HEK293 (cell line): ENCODE measurements around the gene PNPLA5.

Experiments
- CTCF ChIA-PET: fragments of 350-600 bp; formaldehyde crosslinking; extraction: SDS; loops from one replicate; lab custom pipeline; 2021; ENCODE audit warnings: antibody characterized with exemption; lab: Yijun Ruan, JAX
- POLR2A ChIA-PET: fragments of 300-600 bp; formaldehyde crosslinking; extraction: SDS; loops from one replicate; lab custom pipeline; 2020; ENCODE audit warnings: antibody characterized with exemption, inconsistent platforms; lab: Yijun Ruan, JAX
- H3K27ac ChIP-seq: fragments of 200-500 bp; sonication (Bioruptor generic); 2 replicates; pipeline ENCODE4 v1.5.1; 2014; ENCODE audit warnings: low read depth, low read length, control low read depth, inconsistent platforms; ENCODE audit errors: extremely low read depth
- H3K36me3 ChIP-seq, 2 experiments: fragments of 200-500 bp in 1 of 2; sonication (Bioruptor generic) in 1 of 2; 1 replicate in 1 of 2; 2 replicates in 1 of 2; pipeline ENCODE4 v1.5.1; 2014 to 2017; ENCODE audit warnings: inconsistent platforms in 2 of 2, low read length in 2 of 2; ENCODE audit not compliant: control insufficient read depth in 2 of 2, insufficient read depth in 1 of 2
- H3K4me1 ChIP-seq: fragments of 200-500 bp; sonication (Bioruptor generic); 2 replicates; pipeline ENCODE4 v1.5.1; 2014; ENCODE audit warnings: mild to moderate bottlenecking, low read length, inconsistent platforms; ENCODE audit not compliant: control insufficient read depth, insufficient read depth
- H3K4me3 ChIP-seq: 2 replicates; pipeline ENCODE4 v1.5.1; 2011; ENCODE audit warnings: low read depth, mild to moderate bottlenecking, control low read depth, low read length, moderate library complexity
- H3K9me3 ChIP-seq: fragments of 200-500 bp; sonication (Bioruptor generic); 2 replicates; pipeline ENCODE4 v1.5.1; 2014; ENCODE audit warnings: low read depth, low read length, inconsistent platforms; ENCODE audit not compliant: control insufficient read depth, insufficient read depth
- EGR2 ChIP-seq: fragments of 450-650 bp; formaldehyde crosslinking; IDR thresholded peaks from 2 replicates; pipeline ENCODE4 v1.5.1; 2016; ENCODE audit warnings: low read depth, missing biosample characterization, missing genetic modification characterization
- GLIS1 ChIP-seq: fragments of 450-650 bp; formaldehyde crosslinking; IDR thresholded peaks from 2 replicates; pipeline ENCODE4 v1.5.1; 2016; ENCODE audit warnings: missing biosample characterization, missing genetic modification characterization
- GLIS2 ChIP-seq: fragments of 450-650 bp; formaldehyde crosslinking; IDR thresholded peaks from 2 replicates; pipeline ENCODE4 v1.5.1; 2016; ENCODE audit warnings: missing biosample characterization, missing genetic modification characterization
- IKZF3 ChIP-seq: fragments of 450-650 bp; IDR thresholded peaks from 2 replicates; pipeline ENCODE4 v1.5.0; 2018; ENCODE audit warnings: missing biosample characterization, mild to moderate bottlenecking, missing genetic modification characterization, moderate library complexity
- KLF8 ChIP-seq: fragments of 450-650 bp; formaldehyde crosslinking; IDR thresholded peaks from 2 replicates; pipeline ENCODE4 v1.5.1; 2016; ENCODE audit warnings: missing biosample characterization, missing genetic modification characterization
- MYNN ChIP-seq: fragments of 450-650 bp; formaldehyde crosslinking; IDR thresholded peaks from 2 replicates; pipeline ENCODE4 v1.5.1; 2016; ENCODE audit warnings: missing biosample characterization, missing genetic modification characterization, borderline replicate concordance
- SALL2 ChIP-seq: fragments of 450-650 bp; formaldehyde crosslinking; IDR thresholded peaks from 2 replicates; pipeline ENCODE4 v1.5.0; 2017; ENCODE audit warnings: missing biosample characterization, mild to moderate bottlenecking, missing genetic modification characterization, borderline replicate concordance
- TCF7L2 ChIP-seq: IDR thresholded peaks from 2 replicates; pipeline ENCODE4 v1.6.1; 2011; ENCODE audit warnings: low read depth, mild to moderate bottlenecking, inconsistent platforms, low read length, moderate library complexity, borderline replicate concordance
- ZBTB1 ChIP-seq: fragments of 450-650 bp; formaldehyde crosslinking; IDR thresholded peaks from 2 replicates; pipeline ENCODE4 v1.5.1; 2016; ENCODE audit warnings: missing biosample characterization, missing genetic modification characterization
- ZBTB21 ChIP-seq: fragments of 450-650 bp; formaldehyde crosslinking; IDR thresholded peaks from 2 replicates; pipeline ENCODE4 v1.5.1; 2017; ENCODE audit warnings: missing biosample characterization, missing genetic modification characterization
- ZIC2 ChIP-seq: fragments of 450-650 bp; formaldehyde crosslinking; IDR thresholded peaks from 2 replicates; pipeline ENCODE4 v1.5.1; 2016; ENCODE audit warnings: missing biosample characterization, missing genetic modification characterization
- ZNF10 ChIP-seq: fragments of 450-650 bp; formaldehyde crosslinking; IDR thresholded peaks from 2 replicates; pipeline ENCODE4 v1.5.1; 2017; ENCODE audit warnings: missing biosample characterization, missing genetic modification characterization
- ZNF133 ChIP-seq: fragments of 450-650 bp; formaldehyde crosslinking; IDR thresholded peaks from 2 replicates; pipeline ENCODE4 v1.5.1; 2016; ENCODE audit warnings: missing biosample characterization, missing genetic modification characterization
- ZNF138 ChIP-seq: fragments of 450-650 bp; formaldehyde crosslinking; IDR thresholded peaks from 2 replicates; pipeline ENCODE4 v1.5.1; 2016; ENCODE audit warnings: missing biosample characterization, missing genetic modification characterization, borderline replicate concordance
- ZNF140 ChIP-seq: fragments of 450-650 bp; formaldehyde crosslinking; IDR thresholded peaks from 2 replicates; pipeline ENCODE4 v1.5.1; 2016; ENCODE audit warnings: missing biosample characterization, missing genetic modification characterization
- ZNF174 ChIP-seq: fragments of 450-650 bp; formaldehyde crosslinking; IDR thresholded peaks from 2 replicates; pipeline ENCODE4 v1.5.0; 2017; ENCODE audit warnings: missing biosample characterization, mild to moderate bottlenecking, missing genetic modification characterization
- ZNF19 ChIP-seq: fragments of 450-650 bp; formaldehyde crosslinking; IDR thresholded peaks from 2 replicates; pipeline ENCODE4; 2016; ENCODE audit warnings: missing biosample characterization, missing genetic modification characterization, low read depth
- ZNF23 ChIP-seq: fragments of 450-650 bp; formaldehyde crosslinking; IDR thresholded peaks from 2 replicates; pipeline ENCODE4 v1.5.1; 2016; ENCODE audit warnings: missing biosample characterization, missing genetic modification characterization, borderline replicate concordance
- ZNF350 ChIP-seq: fragments of 450-650 bp; formaldehyde crosslinking; IDR thresholded peaks from 2 replicates; pipeline ENCODE4 v1.5.0; 2017; ENCODE audit warnings: missing biosample characterization, mild to moderate bottlenecking, missing genetic modification characterization
- ZNF354C ChIP-seq: fragments of 450-650 bp; formaldehyde crosslinking; IDR thresholded peaks from 2 replicates; pipeline ENCODE4 v1.5.1; 2016; ENCODE audit warnings: missing biosample characterization, missing genetic modification characterization, low read depth, borderline replicate concordance
- ZNF423 ChIP-seq: fragments of 450-650 bp; formaldehyde crosslinking; IDR thresholded peaks from 2 replicates; pipeline ENCODE4 v1.5.1; 2016; ENCODE audit warnings: missing biosample characterization, missing genetic modification characterization
- ZNF433 ChIP-seq: fragments of 450-650 bp; formaldehyde crosslinking; IDR thresholded peaks from 2 replicates; pipeline ENCODE4 v1.5.1; 2016; ENCODE audit warnings: missing biosample characterization, missing genetic modification characterization, low read depth
- ZNF521 ChIP-seq: fragments of 450-650 bp; formaldehyde crosslinking; IDR thresholded peaks from 2 replicates; pipeline ENCODE4 v1.5.1; 2017; ENCODE audit warnings: missing biosample characterization, mild to moderate bottlenecking, missing genetic modification characterization
- ZNF548 ChIP-seq: fragments of 450-650 bp; formaldehyde crosslinking; IDR thresholded peaks from 2 replicates; pipeline ENCODE4 v1.5.1; 2016; ENCODE audit warnings: missing biosample characterization, missing genetic modification characterization
- ZNF561 ChIP-seq: fragments of 450-650 bp; IDR thresholded peaks from 2 replicates; pipeline ENCODE4 v1.5.1; 2018; ENCODE audit warnings: missing biosample characterization, missing genetic modification characterization, borderline replicate concordance
- ZNF654 ChIP-seq: fragments of 450-650 bp; formaldehyde crosslinking; IDR thresholded peaks from 2 replicates; pipeline ENCODE4 v1.5.1; 2016; ENCODE audit warnings: low read depth, missing biosample characterization, missing genetic modification characterization
- ZNF660 ChIP-seq: fragments of 450-650 bp; IDR thresholded peaks from 2 replicates; pipeline ENCODE4 v1.5.1; 2018; ENCODE audit warnings: missing biosample characterization, mild to moderate bottlenecking, missing genetic modification characterization
- ZNF76 ChIP-seq: fragments of 450-650 bp; formaldehyde crosslinking; IDR thresholded peaks from 2 replicates; pipeline ENCODE4; 2016; ENCODE audit warnings: low read depth, missing biosample characterization, missing genetic modification characterization, borderline replicate concordance
- ZNF768 ChIP-seq: fragments of 450-650 bp; formaldehyde crosslinking; IDR thresholded peaks from 2 replicates; pipeline ENCODE4 v1.5.1; 2018; ENCODE audit warnings: missing biosample characterization, mild to moderate bottlenecking, missing genetic modification characterization
- ZSCAN23 ChIP-seq: fragments of 450-650 bp; formaldehyde crosslinking; IDR thresholded peaks from 2 replicates; pipeline ENCODE4 v1.5.1; 2016; ENCODE audit warnings: missing biosample characterization, missing genetic modification characterization
- TF ChIP-seq, protein P1 (sequence below): fragments of 450-650 bp; formaldehyde crosslinking; IDR thresholded peaks from 2 replicates; pipeline ENCODE4 v1.5.1; 2016; ENCODE audit warnings: missing biosample characterization, missing genetic modification characterization
- TF ChIP-seq, protein P2 (sequence below): fragments of 450-650 bp; formaldehyde crosslinking; IDR thresholded peaks from 2 replicates; pipeline ENCODE4 v1.5.1; 2016; ENCODE audit warnings: missing biosample characterization, missing genetic modification characterization
- TF ChIP-seq, protein P3 (sequence below): fragments of 450-650 bp; formaldehyde crosslinking; IDR thresholded peaks from 2 replicates; pipeline ENCODE4 v1.5.1; 2017; ENCODE audit warnings: missing biosample characterization, missing genetic modification characterization

Gene PNPLA5

DNA sequence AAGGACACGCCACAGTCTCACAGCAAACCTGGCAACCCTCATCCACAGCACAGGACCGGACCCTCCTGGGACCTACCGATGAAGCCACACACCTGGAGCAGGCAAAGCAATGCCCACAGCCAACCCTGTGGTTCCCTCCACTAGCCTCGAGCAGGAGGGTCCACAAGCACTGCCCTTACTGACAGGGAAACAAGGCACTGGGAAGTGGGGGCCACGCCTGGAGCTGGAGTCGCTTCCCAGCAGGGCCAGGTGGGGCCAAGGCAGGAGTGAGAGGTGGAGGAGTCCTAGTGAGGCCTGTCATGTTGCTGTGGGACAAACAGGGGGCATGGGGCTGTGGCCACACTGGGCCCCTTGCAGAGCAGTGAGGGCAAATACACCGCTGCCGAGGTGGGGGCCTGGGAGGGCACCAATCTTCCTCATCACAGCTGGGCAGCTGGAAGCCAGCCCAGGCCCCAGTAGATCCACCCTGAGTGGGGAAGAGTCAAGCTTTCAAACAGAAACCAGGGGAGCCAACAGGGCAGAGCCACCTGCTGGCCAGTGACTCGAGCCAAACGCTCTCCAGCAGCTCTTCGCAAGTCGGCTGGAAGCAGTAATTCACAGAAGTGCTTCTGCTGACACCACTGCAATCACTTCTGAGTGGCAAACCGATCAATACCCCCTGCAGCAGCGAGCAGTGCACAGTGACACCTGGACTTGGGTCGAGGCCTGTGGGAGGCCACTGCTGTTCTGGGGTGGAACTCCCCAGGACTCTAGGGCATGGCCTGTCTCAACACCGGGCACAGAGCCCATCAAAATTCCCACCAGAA is 43.2 kb downstream of the PNPLA5 start:
- no peaks in the 10 kb centered on the region for H3K4me1 ChIP-seq
- H3K4me3 ChIP-seq: no peak overlapping the region
- H3K36me3 ChIP-seq: no peaks in the 10 kb centered on the region
- no peak overlapping the region for H3K27ac ChIP-seq
- POLR2A ChIA-PET: no interaction called here
- CTCF ChIA-PET: interaction anchor here (0.6 to 2.4 kb wide), 5 partner anchors 34 to 465 kb away, joined by 3 to 6 read pairs (median 3); no protein-coding TSS in a partner anchor
- H3K9me3 ChIP-seq: no peaks in the 10 kb centered on the region
- no peak for TF ChIP-seq ZNF133 (tag by site-specific recombination)
- TF ChIP-seq, protein P1, sequence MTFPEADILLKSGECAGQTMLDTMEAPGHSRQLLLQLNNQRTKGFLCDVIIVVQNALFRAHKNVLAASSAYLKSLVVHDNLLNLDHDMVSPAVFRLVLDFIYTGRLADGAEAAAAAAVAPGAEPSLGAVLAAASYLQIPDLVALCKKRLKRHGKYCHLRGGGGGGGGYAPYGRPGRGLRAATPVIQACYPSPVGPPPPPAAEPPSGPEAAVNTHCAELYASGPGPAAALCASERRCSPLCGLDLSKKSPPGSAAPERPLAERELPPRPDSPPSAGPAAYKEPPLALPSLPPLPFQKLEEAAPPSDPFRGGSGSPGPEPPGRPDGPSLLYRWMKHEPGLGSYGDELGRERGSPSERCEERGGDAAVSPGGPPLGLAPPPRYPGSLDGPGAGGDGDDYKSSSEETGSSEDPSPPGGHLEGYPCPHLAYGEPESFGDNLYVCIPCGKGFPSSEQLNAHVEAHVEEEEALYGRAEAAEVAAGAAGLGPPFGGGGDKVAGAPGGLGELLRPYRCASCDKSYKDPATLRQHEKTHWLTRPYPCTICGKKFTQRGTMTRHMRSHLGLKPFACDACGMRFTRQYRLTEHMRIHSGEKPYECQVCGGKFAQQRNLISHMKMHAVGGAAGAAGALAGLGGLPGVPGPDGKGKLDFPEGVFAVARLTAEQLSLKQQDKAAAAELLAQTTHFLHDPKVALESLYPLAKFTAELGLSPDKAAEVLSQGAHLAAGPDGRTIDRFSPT (tag by site-specific recombination): no peak
- TF ChIP-seq ZNF76 (tag by site-specific recombination): no peak
- TF ChIP-seq KLF8 (tag by site-specific recombination): no peak
- TF ChIP-seq ZNF350 (tag by site-specific recombination): no peak
- no peak for TF ChIP-seq ZNF561 (tag by site-specific recombination)
- no peak for TF ChIP-seq IKZF3 (tag by site-specific recombination)
- TF ChIP-seq GLIS2 (tag by site-specific recombination): peak; percentile 34
- no peak for TF ChIP-seq SALL2 (tag by site-specific recombination)
- TF ChIP-seq ZNF768 (tag by site-specific recombination): no peak
- no peak for TF ChIP-seq ZNF138 (tag by site-specific recombination)
- no peak for TF ChIP-seq ZNF654 (tag by site-specific recombination)
- no peak for TF ChIP-seq ZNF174 (tag by site-specific recombination)
- TF ChIP-seq ZNF354C (tag by site-specific recombination): no peak
- TF ChIP-seq ZNF660 (tag by site-specific recombination): no peak; the same call in 1 of the 2 replicates
- no peak for TF ChIP-seq TCF7L2
- peak; percentile 68 for TF ChIP-seq GLIS1
- no peak for TF ChIP-seq ZNF521 (tag by site-specific recombination)
- no peak for TF ChIP-seq ZNF10 (tag by site-specific recombination)
- no peak for TF ChIP-seq ZNF19 (tag by site-specific recombination)
- TF ChIP-seq, protein P2, sequence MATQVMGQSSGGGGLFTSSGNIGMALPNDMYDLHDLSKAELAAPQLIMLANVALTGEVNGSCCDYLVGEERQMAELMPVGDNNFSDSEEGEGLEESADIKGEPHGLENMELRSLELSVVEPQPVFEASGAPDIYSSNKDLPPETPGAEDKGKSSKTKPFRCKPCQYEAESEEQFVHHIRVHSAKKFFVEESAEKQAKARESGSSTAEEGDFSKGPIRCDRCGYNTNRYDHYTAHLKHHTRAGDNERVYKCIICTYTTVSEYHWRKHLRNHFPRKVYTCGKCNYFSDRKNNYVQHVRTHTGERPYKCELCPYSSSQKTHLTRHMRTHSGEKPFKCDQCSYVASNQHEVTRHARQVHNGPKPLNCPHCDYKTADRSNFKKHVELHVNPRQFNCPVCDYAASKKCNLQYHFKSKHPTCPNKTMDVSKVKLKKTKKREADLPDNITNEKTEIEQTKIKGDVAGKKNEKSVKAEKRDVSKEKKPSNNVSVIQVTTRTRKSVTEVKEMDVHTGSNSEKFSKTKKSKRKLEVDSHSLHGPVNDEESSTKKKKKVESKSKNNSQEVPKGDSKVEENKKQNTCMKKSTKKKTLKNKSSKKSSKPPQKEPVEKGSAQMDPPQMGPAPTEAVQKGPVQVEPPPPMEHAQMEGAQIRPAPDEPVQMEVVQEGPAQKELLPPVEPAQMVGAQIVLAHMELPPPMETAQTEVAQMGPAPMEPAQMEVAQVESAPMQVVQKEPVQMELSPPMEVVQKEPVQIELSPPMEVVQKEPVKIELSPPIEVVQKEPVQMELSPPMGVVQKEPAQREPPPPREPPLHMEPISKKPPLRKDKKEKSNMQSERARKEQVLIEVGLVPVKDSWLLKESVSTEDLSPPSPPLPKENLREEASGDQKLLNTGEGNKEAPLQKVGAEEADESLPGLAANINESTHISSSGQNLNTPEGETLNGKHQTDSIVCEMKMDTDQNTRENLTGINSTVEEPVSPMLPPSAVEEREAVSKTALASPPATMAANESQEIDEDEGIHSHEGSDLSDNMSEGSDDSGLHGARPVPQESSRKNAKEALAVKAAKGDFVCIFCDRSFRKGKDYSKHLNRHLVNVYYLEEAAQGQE (tag by site-specific recombination): peak; percentile 21; the same call in 1 of the 2 replicates
- no peak for TF ChIP-seq ZNF548 (tag by site-specific recombination)
- no peak for TF ChIP-seq ZBTB1
- TF ChIP-seq ZNF433 (tag by site-specific recombination): no peak
- no peak for TF ChIP-seq ZNF140 (tag by site-specific recombination)
- peak; percentile 98 for TF ChIP-seq ZIC2 (tag by site-specific recombination)
- no peak for TF ChIP-seq EGR2
- TF ChIP-seq, protein P3, sequence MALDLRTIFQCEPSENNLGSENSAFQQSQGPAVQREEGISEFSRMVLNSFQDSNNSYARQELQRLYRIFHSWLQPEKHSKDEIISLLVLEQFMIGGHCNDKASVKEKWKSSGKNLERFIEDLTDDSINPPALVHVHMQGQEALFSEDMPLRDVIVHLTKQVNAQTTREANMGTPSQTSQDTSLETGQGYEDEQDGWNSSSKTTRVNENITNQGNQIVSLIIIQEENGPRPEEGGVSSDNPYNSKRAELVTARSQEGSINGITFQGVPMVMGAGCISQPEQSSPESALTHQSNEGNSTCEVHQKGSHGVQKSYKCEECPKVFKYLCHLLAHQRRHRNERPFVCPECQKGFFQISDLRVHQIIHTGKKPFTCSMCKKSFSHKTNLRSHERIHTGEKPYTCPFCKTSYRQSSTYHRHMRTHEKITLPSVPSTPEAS (tag by site-specific recombination): no peak
- no peak for TF ChIP-seq MYNN (tag by site-specific recombination)
- no peak for TF ChIP-seq ZSCAN23 (tag by site-specific recombination)
- no peak for TF ChIP-seq ZBTB21 (tag by site-specific recombination)
- no peak for TF ChIP-seq ZNF423 (tag by site-specific recombination)
- TF ChIP-seq ZNF23 (tag by site-specific recombination): no peak
